Measurements from ENCODE around the gene ANKRD11.

Gene ANKRD11

DNA sequence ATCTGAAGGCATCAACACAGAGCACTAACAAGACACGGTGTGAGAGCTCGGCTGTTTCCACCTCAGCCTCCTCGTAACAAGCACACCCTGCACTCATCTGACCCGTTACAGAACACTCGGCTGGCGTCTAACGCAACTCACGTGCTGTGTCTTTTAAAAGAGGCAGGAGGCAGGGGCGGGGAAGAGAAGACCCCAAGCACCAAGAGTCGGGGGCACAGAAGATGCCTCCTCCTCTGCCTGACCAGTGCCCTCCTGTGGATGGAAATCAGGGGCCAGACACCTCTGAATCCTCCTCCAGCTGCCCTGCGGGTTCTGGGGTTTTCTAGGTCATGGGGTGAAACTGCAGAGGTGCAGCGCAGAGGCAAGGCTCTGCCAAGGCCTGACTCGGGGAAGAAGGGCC is 198.6 kb downstream of the ANKRD11 start:
- DNase-seq: no peak

DNA sequence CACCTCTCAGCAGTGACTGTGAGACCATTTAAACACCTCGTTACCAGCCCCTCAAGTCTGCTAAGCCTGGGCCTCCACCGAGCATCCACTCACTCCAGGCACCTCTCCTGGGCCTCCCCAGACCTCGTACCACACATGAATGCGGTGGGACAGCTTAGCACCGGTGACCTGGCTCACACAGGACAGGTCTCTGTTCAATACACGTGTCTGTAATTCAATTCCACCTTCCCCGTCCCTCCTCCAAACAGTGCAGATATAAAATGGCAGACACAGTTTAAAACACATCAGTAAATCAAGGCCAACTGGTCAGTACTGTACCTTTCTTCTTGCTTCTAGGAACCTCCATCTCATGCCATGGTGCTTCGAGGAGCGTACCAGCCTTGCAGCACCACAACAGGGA is 199.0 kb downstream of the ANKRD11 start:
- no peak for DNase-seq

DNA sequence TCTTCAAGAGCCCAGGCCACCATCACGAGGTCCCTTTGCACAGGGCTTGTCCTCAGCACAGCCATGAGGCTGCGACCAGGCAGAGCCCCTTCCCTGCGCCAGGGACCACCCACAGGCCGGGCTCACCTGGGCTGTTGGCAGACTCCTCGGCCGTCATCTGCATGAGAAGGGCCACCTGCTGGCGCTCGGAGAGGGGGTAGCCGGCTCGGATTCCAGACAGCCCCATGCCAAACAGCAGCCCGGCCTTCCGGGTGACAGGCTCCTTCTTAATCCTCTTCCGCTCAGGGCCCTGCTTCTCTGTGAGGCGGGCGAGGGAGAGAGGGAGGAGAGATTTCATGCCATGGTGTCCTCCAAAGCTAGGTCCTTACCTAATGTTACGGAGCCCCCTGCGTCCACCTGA is 199.5 kb downstream of the ANKRD11 start:
- DNase-seq: no peak

DNA sequence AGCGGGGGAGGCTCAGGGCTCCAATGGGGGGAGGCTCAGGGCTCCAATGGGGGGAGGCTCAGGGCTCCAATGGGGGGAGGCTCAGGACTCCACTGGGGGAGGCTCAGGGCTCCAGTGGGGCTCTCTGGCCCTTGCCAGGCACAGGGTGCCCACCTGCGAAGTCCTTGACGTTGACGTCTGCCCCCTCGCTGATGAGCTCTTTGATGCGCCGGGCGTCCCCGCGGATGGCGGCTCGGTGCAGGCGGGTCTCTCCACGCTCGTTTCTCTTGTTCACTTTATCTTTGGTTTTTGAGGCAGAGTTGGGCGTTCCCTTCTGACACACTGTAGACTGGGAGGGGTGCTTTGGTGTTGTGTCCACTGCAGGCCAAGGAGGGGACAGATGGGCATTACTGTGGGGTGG is 199.9 kb downstream of the ANKRD11 start:
- no peak for DNase-seq

DNA sequence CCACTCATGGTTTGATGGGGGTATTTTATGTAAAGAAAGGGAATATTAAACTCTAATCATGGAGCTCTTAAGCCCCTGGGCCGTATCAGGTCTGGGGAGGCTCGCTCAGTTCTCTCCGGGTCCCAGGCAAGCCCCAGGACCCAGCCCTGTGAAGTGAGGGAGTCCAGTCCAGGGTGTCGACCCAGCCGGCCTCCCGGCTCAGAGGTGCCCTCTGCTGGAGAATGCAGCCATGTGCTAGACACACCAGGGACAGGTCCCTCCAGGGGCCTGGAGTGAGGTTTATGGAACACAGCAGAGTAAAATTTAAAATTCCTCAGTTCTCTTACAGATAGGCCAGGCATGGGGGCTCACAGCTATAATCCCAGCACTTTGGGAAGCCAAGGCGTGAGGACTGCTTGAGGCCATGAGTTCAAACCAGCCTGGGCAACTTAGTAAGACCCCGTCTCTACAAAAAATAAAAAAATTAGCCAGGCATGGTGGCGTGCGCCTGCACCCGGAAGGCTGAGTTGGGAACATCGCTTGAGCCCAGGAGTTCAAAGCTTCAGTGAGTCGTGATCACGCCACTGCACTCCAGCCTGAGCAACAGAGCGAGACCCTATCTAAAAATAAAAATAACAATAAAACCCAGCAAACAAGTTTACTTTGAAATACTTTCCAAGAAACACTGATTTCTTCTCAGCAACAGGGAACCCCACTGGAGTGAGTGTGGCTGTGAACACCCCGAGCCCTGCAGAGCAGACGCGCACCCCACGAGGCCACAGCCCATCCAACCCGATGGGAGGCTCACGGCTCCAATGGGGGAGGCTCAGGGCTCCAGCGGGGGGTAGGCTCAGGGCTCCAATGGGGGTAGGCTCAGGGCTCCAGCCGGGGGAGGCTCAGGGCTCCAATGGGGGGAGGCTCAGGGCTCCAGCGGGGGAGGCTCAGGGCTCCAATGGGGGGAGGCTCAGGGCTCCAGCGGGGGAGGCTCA is 200.6 kb downstream of the ANKRD11 start:
- DNase-seq: no peak

DNA sequence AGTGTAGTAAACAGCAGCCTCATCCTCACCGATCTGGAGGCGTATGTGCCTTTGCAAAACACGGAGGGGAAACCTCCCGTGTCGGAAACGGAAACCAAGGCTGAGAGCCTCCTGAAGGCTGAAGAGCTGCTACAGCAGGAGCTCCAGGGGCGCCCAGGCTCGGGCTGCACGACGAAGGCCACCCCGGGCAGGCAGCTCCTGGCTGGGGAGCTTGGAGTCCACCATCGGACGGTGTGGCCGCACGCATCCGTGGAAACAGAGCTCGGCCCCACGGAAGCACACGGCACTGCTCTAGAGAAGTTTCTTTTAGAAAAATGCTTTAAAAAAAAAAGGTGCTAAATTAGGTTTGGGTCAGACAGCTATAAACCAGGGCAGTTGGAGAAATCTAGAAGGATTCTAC is 201.4 kb downstream of the ANKRD11 start:
- no peak for DNase-seq

DNA sequence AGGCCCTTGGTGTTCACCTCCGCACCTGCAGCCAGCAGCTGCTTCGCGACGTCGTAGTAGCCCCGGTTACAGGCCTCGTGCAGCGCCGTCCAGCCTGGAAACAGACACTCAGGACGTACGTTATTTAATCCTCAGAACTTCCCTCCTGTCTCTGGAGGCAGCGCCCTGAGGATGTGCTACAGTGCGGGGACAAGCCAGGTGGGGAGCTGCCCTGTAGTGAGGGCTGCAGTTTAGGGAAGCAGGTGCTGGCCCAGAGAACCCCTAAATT is 201.8 kb downstream of the ANKRD11 start:
- DNase-seq: no peak

DNA sequence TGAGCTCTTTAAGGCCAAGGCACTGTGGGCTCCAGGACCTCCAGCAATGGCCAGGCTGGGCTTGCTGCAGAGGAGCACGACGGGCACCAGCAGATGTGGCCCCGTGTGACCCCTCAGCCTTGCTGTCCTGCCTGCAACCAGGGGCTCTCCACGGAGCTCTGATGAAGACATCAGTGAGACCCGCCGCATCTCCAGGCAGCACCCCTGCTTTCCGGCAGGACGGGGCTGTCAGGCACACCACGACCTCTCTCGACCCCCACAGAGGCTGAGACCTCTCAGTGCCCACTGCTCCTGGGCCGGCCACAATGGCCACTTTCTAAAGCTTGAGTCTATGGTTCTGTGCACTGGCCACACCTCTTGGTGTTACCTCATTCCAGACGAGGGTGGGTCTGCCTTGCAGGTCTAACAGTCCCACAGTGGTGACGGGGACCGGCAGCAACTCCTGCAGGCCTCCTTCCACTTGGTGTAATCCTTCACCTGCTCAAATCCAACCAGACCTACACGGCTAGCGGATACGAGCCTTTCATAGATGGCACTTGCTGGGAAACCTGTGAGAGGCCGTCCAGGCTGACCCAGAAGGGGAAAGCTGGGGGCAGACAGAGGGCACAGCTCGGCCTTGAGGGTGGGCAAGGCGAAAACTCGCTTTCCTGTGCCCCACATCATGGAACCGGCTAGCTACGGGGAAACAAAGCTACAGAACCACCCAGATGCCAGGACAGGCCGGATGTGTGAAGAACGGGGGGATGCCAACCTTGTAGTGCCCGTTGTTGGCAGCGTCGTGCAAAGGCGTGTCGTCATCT is 202.4 kb downstream of the ANKRD11 start:
- no peak for DNase-seq

DNA sequence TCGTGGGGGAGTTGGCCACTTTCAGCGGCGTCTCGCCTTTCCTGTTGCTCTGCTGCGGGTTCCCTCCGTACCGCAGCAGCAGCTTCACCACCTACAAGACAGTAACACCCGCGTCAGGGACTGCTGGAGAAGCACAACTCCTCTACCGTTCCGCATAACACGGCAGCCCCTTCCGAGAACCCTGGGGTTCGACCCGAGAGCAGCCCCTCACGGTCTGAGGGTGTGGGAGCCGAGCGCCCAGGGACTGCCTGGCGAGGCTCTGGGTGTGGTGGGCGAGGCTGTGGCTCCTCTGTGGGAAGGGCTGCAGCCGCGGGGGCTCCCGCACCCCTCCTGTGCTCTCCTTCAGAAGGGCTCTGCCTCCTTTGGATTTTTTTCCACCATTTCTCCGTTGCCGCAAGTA is 204.3 kb downstream of the ANKRD11 start:
- no peak for DNase-seq

DNA sequence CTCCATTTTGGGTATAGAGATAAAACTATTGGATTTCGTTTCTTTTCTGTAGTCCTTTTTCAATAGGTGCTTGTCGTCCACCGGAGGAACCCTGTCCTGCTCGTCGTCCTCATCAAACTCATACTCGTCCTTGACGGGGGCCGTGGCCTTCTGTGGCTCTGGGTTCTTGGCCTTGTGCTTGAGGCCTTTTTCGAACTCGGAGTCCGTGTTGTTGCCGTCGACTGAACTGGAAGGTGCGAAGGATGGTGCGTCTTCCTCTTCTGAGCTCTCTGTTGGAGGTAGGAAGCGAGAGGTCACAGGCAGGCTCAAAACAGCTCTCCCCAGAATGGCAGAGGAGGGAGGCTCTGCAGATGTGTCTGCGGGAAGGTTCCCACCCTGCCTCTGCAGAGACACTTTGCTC is 205.0 kb downstream of the ANKRD11 start:
- no peak for DNase-seq

DNA sequence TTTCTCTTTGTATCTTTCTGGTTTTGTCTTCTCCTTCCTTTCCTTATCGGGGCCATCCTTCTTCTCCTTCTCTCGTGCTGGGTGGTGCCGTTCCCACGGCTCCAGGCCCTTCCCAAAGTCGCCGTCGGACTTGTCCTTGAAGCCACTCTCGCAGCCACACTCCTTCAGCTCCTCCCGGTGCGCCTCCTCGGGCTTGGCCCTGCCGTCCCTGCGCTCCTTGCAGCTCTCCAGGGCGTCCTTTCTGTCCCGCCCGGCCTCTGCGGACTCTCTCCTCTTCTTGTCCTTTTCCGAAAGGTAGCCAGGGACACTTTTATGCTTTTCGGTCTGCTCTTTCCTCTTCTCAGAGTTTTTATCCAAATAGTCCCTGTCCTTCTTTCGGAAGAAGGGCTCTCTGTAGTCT is 206.9 kb downstream of the ANKRD11 start:
- no peak for DNase-seq

DNA sequence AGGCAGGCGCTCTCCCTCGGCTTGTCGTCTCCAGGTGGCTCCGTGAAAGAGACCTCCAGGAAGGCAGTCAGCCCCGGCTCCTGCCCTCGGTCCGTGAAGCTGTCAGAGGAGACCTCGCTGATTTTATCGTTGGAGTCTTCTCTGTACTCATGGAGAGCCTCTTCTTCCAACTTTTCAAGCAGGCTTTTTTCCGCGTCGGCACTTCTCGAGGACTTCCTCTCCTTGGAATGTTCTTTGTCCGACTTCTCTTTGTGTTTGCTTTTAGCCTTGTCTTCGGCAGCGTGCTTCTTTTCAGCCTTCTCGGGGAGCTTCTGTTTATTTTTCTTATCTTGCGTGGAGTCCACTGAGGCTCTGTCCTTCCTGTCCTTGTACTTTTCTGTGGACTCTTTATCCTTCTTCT is 207.8 kb downstream of the ANKRD11 start:
- no peak for DNase-seq

DNA sequence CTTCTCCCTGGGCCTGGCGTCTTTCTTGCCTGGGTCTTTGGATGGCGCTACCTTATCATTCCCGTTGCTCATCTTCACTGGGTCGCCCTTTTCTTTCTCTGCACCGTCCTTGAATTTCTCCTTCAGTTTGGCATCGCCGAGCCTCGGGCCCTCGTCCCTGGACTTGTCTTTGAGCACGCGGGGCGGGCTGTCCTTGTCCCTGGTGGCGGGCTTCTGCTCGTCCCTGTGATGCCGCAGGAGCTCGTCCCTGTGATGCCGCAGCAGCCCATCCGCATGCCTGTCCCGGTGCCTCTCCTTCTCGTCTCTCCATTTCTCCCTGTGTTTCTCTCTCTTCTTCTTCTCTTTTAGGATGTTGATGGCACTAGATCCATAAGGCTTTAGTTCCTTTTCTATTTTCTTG is 208.5 kb downstream of the ANKRD11 start:
- DNase-seq: no peak

DNA sequence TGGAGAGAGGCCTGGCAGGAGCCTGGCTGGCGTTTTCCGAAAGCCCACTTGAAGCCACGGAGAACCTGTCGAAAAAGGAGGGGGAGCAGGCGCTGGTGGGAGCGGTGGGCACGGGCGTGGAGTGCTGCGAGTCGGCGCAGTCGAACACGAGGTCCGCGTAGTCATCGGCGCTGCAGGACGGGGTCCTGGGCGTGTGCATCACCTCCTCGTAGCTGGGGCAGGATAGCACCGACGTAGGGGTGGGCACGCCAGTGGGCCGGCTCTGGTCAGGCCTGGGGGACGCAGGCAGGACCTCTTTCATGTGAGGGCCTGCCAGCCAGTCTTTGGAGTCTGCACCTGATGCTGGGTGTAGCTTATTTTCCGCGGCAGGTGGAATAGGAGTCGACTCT is 209.2 kb downstream of the ANKRD11 start:
- DNase-seq: no peak

DNA sequence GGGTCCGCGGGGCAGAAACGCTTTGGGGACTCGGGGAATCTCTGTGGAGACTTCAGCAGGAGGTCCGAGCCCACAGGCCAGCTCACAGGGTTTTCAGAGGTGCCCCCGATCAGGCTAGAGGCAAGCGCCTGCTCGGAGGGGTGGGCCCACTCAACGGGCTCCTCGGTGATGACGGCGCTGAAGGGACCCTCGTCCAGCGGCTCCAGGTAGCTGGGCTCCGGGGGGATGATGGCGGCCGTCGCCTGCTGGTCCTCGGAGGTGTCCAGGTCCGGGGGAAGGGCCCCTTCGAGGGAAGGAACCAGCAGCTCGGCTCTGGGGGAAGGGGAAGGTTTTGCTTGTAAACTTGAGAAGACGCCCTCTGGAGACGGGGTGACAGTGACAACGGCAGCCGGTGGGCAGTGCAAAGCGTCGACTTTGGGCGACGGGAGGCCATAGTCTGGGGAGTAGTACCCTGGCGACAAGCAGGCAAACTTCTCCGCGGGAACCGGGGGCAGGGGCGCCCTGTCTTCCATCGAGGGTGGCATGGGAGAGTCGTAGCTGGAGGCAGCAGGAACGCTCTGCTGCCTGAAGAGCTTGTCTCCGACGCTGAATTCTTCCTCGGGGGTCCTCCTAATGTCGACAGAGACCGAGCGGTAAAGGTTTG is 209.7 kb downstream of the ANKRD11 start:
- DNase-seq: no peak

DNA sequence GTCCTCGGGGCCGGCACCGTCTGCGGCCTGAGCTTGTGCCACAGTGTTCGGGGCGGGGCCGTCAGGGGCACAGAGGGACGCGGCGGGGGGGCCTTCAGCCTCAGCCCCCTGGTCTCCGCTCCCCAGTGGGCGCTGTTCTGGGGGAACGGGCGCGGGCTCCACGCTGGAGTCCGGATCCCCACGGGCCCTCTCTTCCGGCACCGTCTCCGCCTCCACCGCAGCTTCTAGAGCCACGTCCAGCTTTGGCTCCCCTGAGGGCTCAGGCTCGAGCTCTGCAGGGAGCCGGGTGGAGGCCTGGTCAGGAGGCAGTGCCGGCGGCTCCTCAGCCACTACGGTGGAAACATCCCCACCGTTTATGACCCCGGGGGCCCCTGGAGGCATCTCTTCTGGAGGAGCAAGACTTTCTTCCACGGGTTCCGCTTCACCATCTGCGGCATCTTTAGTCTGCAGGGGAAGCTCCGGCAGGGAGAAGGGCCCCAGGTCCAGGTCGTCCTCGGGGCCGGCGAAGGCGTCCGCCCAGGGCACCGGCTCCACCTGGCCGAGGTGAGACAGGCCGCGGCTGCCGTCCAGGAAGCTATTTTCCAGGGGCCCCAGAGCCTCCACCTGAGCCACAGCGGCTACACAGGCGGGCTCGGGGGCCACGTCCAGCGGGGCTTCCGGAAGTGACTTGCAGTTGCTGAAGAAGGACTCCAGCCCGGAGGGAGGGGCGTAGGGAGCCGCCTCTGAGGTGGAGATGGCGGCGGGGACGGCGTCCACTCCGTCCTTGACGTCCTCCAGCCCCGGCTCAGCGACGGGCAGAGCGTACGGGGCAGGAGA is 210.5 kb downstream of the ANKRD11 start:
- no peak for DNase-seq

DNA sequence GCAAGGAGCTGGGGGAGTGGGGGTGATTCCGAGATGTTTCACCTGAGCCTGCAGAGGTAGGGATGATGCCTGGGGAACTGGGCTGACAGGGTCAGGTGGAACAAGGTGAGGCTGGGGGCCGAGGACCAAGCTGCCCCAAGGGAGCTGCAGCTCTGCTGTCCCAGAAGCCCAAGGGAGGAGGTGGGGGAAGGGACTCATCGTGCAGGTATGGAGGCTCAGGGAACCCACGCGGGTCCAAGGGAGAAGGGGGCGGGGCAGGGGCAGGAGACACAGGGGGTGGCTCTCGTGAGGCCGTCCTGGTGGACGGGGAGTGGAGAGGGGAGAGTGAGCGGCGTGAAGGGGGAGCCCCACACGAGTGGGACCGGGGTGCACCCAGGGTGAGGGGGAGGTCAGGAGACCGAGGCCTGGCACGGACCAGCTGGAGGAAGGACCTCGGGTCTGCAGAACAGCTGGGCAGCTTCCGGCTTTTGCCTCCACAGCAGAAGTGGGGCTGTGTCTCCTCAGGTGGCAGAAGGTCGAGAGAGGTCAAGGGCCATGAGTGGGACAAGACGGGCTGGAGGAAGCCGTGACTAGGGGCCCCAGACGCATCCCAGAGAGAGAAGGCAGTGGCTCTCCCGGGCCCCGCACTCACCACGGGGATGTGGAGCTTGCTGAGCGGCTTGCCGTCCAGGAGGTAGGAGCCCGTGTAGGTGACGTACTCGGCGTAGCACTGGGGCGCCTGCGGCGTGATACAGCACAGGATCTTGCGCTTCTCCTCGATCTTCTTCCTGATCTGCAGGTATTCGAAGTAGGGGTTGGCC is 211.7 kb downstream of the ANKRD11 start:
- no peak for DNase-seq

DNA sequence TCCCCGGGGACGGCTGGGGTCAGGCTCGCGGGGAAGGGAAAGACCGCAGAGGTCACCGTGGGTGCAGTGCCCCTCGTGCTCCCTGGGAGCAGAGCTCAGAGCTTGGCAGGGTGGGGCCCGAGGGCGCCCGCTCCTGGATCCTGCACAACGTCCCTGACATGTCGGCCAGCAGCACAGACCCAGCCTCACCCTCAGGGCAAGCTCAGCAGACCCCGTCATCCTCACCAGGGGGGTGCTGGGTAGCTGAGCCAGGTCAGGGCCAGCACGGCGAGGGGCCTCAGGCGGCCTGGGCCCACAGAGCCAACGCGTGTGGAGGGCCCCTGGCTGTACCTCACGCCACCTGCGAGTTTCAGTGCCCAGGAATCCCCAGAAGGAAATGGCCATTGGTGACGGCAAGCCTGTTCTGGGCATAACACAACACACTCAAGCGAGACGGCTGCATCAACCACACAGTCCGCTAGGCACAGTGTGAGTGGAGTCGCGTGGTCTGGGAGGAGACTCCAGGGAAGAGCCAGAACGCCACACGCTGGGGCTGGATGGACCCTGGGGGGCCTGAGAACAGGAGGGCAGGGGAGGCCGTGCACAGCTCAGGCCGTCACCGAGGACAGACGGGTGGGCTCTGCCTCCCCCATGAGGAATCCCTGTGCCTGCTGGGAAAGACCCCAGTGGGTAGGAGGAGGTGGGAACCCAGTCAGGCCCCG is 212.6 kb downstream of the ANKRD11 start:
- no peak for DNase-seq

DNA sequence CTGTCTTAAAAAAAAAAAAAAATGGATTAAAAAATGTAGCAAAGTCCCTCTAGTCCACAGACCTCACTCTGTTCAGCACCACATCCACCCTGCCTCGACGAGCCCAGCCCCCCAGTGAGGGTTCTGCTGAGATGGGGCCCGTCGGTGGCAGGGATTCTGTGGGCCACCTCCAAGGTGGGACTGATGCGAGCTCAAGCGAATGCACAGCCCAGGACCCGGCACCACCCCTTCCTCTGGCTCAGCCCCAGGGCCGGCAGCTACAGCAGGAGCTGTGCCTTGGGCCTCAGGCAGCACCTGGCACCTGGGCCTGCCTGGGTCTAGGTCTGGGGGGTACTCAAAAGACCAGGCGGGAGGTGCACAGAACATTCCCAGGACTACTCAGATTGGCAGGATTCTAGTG is 213.3 kb downstream of the ANKRD11 start:
- no peak for DNase-seq

DNA sequence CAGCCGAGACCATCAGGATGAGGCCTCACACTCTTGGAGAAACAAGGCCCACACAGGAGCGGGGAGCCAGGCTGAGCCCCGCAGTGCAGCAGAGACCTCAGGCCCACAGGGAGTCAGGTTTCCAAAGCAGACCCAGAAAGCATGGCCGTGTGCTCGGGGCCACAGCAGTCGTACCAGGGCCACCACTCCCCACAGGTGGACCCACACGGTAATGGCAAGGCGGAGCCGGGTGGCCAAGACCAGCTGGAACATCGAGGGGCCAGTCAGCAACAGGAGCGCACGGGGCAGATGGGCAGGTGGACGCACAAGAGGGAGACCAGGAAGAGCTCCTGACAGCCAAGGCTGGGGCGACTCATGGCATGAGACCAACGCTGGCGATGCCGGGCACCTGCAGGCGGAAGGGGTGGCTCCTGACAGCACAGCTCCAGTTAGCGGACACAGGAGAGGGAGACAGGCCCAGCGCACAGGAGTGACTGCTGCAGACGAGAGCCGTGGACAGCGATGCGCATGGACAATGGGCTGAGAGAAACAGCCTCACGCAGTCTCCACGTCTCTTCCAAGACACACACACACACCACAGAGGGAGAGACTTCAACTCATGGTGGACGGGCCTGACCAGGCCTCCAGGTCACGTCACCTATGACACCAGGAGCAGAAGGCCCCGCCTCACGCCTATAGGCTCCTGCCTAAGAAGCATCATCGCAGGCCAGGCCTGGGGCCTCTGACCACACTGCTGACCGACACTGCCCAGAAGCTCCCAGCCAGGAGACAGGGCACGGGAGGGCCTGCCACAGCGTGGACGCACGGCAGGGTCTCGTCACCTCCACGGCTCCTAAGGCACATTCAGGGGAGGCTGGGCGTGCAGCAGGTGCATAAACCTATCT is 214.3 kb downstream of the ANKRD11 start:
- no peak for DNase-seq

DNA sequence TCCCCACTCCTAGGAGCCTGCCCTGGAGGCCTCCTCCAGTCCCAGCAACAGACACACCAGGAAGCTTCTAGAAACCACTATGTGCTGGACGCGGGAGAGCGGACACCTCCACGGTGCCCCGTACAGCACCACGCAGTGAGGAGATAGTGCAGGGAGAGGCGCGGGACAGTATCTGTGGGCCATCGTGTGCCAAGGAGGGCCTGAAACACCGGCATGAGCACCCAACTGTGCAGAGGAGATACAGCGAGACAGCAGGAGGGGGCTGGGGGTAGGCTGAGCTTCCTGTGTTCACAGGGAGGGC is 215.1 kb downstream of the ANKRD11 start:
- DNase-seq: no peak
